ENCODE results near the gene HSPA9. TPM values are rescaled to one million over a fixed set of nuclear protein-coding genes. Genes with fewer than 3 reads are reported as not detected.

HSPA9 gene
- total RNA-seq, 4 donors from 2014 or later: 82.7 to 236 (median 175) TPM

GRCh38 chr5:138569782-138570181, 5.4 kb downstream of the HSPA9 start:
- TF ChIP-seq POLR2AphosphoS5 (IDR thresholded peaks at IDR 0.05) (no peak), CTCF (IDR thresholded peaks at IDR 0.05) (no peak), EP300 (IDR thresholded peaks at IDR 0.05; ENCODE audit: low read depth) (no peak), POLR2A (IDR thresholded peaks at IDR 0.05) (no peak)
- Histone ChIP-seq H3K27me3 (no peaks in the 10 kb centered on the region), H3K4me3 (no peak overlapping the region), H3K27ac (no peak overlapping the region), H3K9me3 (no peaks in the 10 kb centered on the region), H3K36me3 (peaks cover 0 to 83% (median 38%) of the 10 kb centered on the region in 4 donors), H3K4me1 (peaks cover 0 to 26% (median 9%) of the 10 kb centered on the region in 4 donors)
- no peak for DNase-seq
- in situ Hi-C loops (cut with MboI; ENCODE audit: low pct_ligation_motif_present in 1 of 4, low pct_unique_long_range_greater_than_20kb in 1 of 4, low sequenced_read_pairs in 3 of 4) (no loop called here), intact Hi-C loops (cut with DNase I; ENCODE audit: low total_unique reads) (loop anchor here (10.0 kb wide), 1 partner anchor 725 kb away; the partner anchor contains the start of gene MATR3)
- WGBS, 2 donors (ENCODE audit: low coverage in 1 of 2): 93 to 100% methylated on average over 1 to 7 of the region's 7 CpGs

GRCh38 chr5:138568061-138568824, 7.0 kb downstream of the HSPA9 start:
- H3K27me3 ChIP-seq: no peaks in the 10 kb centered on the region
- no peak overlapping the region for H3K4me3 ChIP-seq
- WGBS, 2 donors (ENCODE audit: low coverage in 1 of 2): 89 to 94% methylated on average over 6 to 16 of the region's 16 CpGs
- in situ Hi-C loops (cut with MboI; ENCODE audit: low pct_ligation_motif_present in 1 of 4, low pct_unique_long_range_greater_than_20kb in 1 of 4, low sequenced_read_pairs in 3 of 4): no loop called here
- peaks cover 0 to 85% (median 41%) of the 10 kb centered on the region in 4 donors for H3K36me3 ChIP-seq
- peaks cover 0 to 22% (median 0%) of the 10 kb centered on the region in 4 donors for H3K4me1 ChIP-seq
- no peak for DNase-seq
- TF ChIP-seq CTCF (IDR thresholded peaks at IDR 0.05) (no peak), EP300 (IDR thresholded peaks at IDR 0.05; ENCODE audit: low read depth) (no peak), POLR2AphosphoS5 (IDR thresholded peaks at IDR 0.05) (no peak), POLR2A (IDR thresholded peaks at IDR 0.05) (no peak)
- no peaks in the 10 kb centered on the region for H3K9me3 ChIP-seq
- intact Hi-C loops (cut with DNase I; ENCODE audit: low total_unique reads): no loop called here
- H3K27ac ChIP-seq: no peak overlapping the region

- intact Hi-C loops (cut with DNase I; ENCODE audit: low total_unique reads): no loop called here
- Histone ChIP-seq H3K4me1 (peaks cover 0 to 13% (median 0%) of the 10 kb centered on the region in 4 donors), H3K9me3 (no peaks in the 10 kb centered on the region), H3K4me3 (no peak overlapping the region), H3K27me3 (no peaks in the 10 kb centered on the region), H3K36me3 (peaks cover 0 to 72% (median 34%) of the 10 kb centered on the region in 4 donors), H3K27ac (no peak overlapping the region)
- 80 to 82% methylated on average over 3 of the region's 3 CpGs for WGBS, 2 donors (ENCODE audit: low coverage in 1 of 2)
- TF ChIP-seq CTCF (IDR thresholded peaks at IDR 0.05): no peak
- TF ChIP-seq EP300 (IDR thresholded peaks at IDR 0.05; ENCODE audit: low read depth): no peak
- TF ChIP-seq POLR2A (IDR thresholded peaks at IDR 0.05): no peak
- TF ChIP-seq POLR2AphosphoS5 (IDR thresholded peaks at IDR 0.05): no peak
- no peak for DNase-seq
- in situ Hi-C loops (cut with MboI; ENCODE audit: low pct_ligation_motif_present in 1 of 4, low pct_unique_long_range_greater_than_20kb in 1 of 4, low sequenced_read_pairs in 3 of 4): no loop called here
These were observed 8.4 kb downstream of the HSPA9 start for GRCh38 chr5:138566792-138567191.

- intact Hi-C loops (cut with DNase I; ENCODE audit: low total_unique reads): no loop called here
- no peak for DNase-seq
- Histone ChIP-seq H3K27ac (peak overlapping the region in 1 of 4 donors; percentile 2), H3K36me3 (peaks cover under 1 to 75% (median 40%) of the 10 kb centered on the region in 4 donors), H3K4me1 (peaks cover 0 to 13% (median 0%) of the 10 kb centered on the region in 4 donors), H3K4me3 (no peak overlapping the region), H3K9me3 (no peaks in the 10 kb centered on the region), H3K27me3 (no peaks in the 10 kb centered on the region)
- TF ChIP-seq EP300 (IDR thresholded peaks at IDR 0.05; ENCODE audit: low read depth): no peak
- TF ChIP-seq POLR2AphosphoS5 (IDR thresholded peaks at IDR 0.05): no peak
- TF ChIP-seq CTCF (IDR thresholded peaks at IDR 0.05): no peak
- no peak for TF ChIP-seq POLR2A (IDR thresholded peaks at IDR 0.05)
- in situ Hi-C loops (cut with MboI; ENCODE audit: low pct_ligation_motif_present in 1 of 4, low pct_unique_long_range_greater_than_20kb in 1 of 4, low sequenced_read_pairs in 3 of 4): no loop called here
- 77 to 98% methylated on average over 5 to 7 of the region's 7 CpGs for WGBS, 2 donors (ENCODE audit: low coverage in 1 of 2)
These were observed 9.9 kb downstream of the HSPA9 start for GRCh38 chr5:138565100-138565821.

Data from transverse colon (tissue), 4 donors.